Measurements from ENCODE around the gene KRT80. TPM values are rescaled to one million over a fixed set of nuclear protein-coding genes. Genes with fewer than 3 reads are reported as not detected.

The KRT80 gene
- total RNA-seq, 1 donor from 2014 or later = 2.7 TPM

DNA sequence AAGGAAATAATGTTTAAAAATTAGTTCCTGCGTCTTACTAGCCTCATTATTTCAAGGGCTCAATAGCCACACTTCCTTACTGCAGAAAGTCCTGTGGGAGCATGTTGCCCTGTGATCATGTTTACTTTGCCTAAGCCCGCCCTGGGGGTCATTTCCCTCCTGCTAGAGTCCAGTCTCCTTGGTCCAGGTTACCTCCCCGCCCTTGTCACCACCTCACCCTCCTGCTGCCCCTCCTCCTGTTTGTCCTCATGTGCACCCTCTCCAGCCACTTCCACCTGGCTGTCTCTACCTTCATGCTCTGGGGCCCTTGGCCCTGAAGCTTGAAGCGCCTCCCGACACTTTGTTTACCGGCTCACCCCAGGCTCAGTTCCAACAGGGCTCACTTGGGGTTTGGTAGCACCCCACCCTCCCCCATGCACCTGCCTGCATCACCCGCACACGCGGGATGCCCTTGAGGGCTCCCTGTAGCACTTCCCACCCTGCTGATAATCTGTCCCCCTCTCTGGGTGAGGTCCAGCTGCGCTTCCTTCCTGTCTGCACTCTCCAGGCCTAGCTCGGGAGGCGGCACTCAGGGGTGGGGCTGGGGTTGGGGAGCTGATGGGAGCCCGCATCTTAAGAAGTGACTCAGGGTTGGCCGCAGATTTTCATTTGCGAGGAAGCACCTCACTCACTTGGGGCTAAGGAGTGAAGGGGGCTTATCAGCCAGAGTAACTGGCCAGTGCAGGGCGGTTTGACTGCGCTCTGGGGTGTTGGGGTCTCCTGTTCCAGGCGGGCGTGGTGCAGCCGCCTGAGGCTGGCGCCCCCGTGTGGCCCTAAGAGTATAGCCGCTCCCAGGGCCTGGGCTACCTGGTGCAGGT lies 72.2 kb downstream of the KRT80 start:
- no peaks in the 10 kb centered on the region for H3K9me3 Mint-ChIP-seq
- no peak overlapping the region for H3K4me3 Mint-ChIP-seq
- H3K4me1 Mint-ChIP-seq = peaks cover 17% of the 10 kb centered on the region
- no peak overlapping the region for H3K27ac Mint-ChIP-seq
- no peaks in the 10 kb centered on the region for H3K36me3 Mint-ChIP-seq
- DNase-seq (ENCODE audit: low spot score in 2 of 2, unreplicated experiment in 2 of 2) = peak in 1 of 2 experiments; percentile 58
- peaks cover 38% of the 10 kb centered on the region for H3K27me3 Mint-ChIP-seq (ENCODE audit: low read depth)
- TF ChIP-seq, protein P1, sequence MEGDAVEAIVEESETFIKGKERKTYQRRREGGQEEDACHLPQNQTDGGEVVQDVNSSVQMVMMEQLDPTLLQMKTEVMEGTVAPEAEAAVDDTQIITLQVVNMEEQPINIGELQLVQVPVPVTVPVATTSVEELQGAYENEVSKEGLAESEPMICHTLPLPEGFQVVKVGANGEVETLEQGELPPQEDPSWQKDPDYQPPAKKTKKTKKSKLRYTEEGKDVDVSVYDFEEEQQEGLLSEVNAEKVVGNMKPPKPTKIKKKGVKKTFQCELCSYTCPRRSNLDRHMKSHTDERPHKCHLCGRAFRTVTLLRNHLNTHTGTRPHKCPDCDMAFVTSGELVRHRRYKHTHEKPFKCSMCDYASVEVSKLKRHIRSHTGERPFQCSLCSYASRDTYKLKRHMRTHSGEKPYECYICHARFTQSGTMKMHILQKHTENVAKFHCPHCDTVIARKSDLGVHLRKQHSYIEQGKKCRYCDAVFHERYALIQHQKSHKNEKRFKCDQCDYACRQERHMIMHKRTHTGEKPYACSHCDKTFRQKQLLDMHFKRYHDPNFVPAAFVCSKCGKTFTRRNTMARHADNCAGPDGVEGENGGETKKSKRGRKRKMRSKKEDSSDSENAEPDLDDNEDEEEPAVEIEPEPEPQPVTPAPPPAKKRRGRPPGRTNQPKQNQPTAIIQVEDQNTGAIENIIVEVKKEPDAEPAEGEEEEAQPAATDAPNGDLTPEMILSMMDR (IDR thresholded peaks at IDR 0.05; ENCODE audit: unreplicated experiment) = peak; percentile 57

Other genes with a start within 250 kb of the KRT80 start
- 31.2 to 31.3 TPM (median 31.2 TPM) in 3 replicates for gene ACVR1B, start 240.3 kb downstream of the KRT80 start, total RNA-seq
- gene TAMALIN, start 185.1 kb downstream of the KRT80 start, total RNA-seq = 20.3 to 24.3 TPM (median 22.0 TPM) in 3 replicates
- gene NR4A1, start 140.6 kb downstream of the KRT80 start, total RNA-seq = 138 to 141 TPM (median 141 TPM) in 3 replicates
- gene ATG101, start 122.0 kb downstream of the KRT80 start, total RNA-seq = 29.4 to 32.8 TPM (median 32.6 TPM) in 3 replicates
- gene SMIM41, start 112.3 kb downstream of the KRT80 start, total RNA-seq = 0.16 TPM in 1 of 3 replicates, not detected in the others
- gene KRT7, start 41.2 kb upstream of the KRT80 start, total RNA-seq = 85.5 to 90.3 TPM (median 86.6 TPM) in 3 replicates
- 0.16 TPM in 1 of 3 replicates, not detected in the others for gene KRT86, start 82.6 kb upstream of the KRT80 start, total RNA-seq
- gene KRT81, start 99.5 kb upstream of the KRT80 start, total RNA-seq = 0.16 TPM in 1 of 3 replicates, not detected in the others
- gene KRT83, start 129.4 kb upstream of the KRT80 start, total RNA-seq = not detected in 3 replicates
- not detected in 3 replicates for gene KRT85, start 175.5 kb upstream of the KRT80 start, total RNA-seq
- gene KRT84, start 193.6 kb upstream of the KRT80 start, total RNA-seq = not detected in 3 replicates
- not detected in 3 replicates for gene KRT82, start 214.3 kb upstream of the KRT80 start, total RNA-seq
- not detected in 3 replicates for gene KRT75, start 242.4 kb upstream of the KRT80 start, total RNA-seq

Measured in mesothelial cell of epicardium (in vitro differentiated cells).